Measurements from ENCODE around the gene RPP30. TPM values are rescaled to one million over a fixed set of nuclear protein-coding genes. Genes with fewer than 3 reads are reported as not detected.

Gene RPP30
- polyA plus RNA-seq, 5 donors = 50.4 to 63.0 (median 53.9) TPM

- DNase-seq = no peak
These were observed 43.9 kb downstream of the RPP30 start for GRCh38 chr10:90915766-90916075.

GRCh38 chr10:90916392-90917237 lies 44.8 kb downstream of the RPP30 start:
- peak; percentile 54 to 67 for DNase-seq

GRCh38 chr10:90917238-90917967 lies 45.6 kb downstream of the RPP30 start:
- DNase-seq = no peak

GRCh38 chr10:90917968-90918318 lies 46.2 kb downstream of the RPP30 start:
- DNase-seq = no peak

- DNase-seq = no peak
These were observed 48.2 kb downstream of the RPP30 start for GRCh38 chr10:90919683-90920574.

GRCh38 chr10:90920986-90921666 lies 49.4 kb downstream of the RPP30 start, which contains the start of gene ANKRD1:
ANKRD1 (minus strand) TSS chr10:90921087; CDS start chr10:90921027, 60 bp downstream.
- no peak for DNase-seq

- DNase-seq = no peak
These were observed 50.1 kb downstream of the RPP30 start for GRCh38 chr10:90921906-90922305.

- DNase-seq = no peak
These were observed 51.4 kb downstream of the RPP30 start for GRCh38 chr10:90923111-90923731.

GRCh38 chr10:90924552-90924951 lies 52.8 kb downstream of the RPP30 start:
- DNase-seq = no peak

GRCh38 chr10:90925079-90926029 lies 53.6 kb downstream of the RPP30 start:
- no peak for DNase-seq

GRCh38 chr10:90927293-90927692 lies 55.5 kb downstream of the RPP30 start:
- DNase-seq = no peak

GRCh38 chr10:90929179-90929578 lies 57.4 kb downstream of the RPP30 start:
- no peak for DNase-seq

GRCh38 chr10:90930070-90930837 lies 58.5 kb downstream of the RPP30 start:
- DNase-seq = peak; percentile 34 to 37

GRCh38 chr10:90930971-90931871 lies 59.4 kb downstream of the RPP30 start:
- DNase-seq = peak; percentile 21 to 27

- no peak for DNase-seq
These were observed 64.0 kb downstream of the RPP30 start for GRCh38 chr10:90935581-90936275.

- no peak for DNase-seq
These were observed 64.5 kb downstream of the RPP30 start for GRCh38 chr10:90936276-90936659.

- DNase-seq = no peak
These were observed 66.0 kb downstream of the RPP30 start for GRCh38 chr10:90937645-90938258.
